Stimulated activated CD8-positive, alpha-beta memory T cell treated with anti-CD3 and anti-CD28 coated beads, Interleukin-12 subunit alpha, Interleukin-12 subunit beta, amount 100 ng/mL, for 4 hours (primary cell): ENCODE results near the gene SLC9A3.
"Not testable (repeated sequence)": the region's sequence is repeated elsewhere in the genome, so short reads cannot be mapped to it uniquely, and the experiment has no call there.

Experiments used
- DNase-seq: peaks from one replicate; pipeline ENCODE4 v3.0.0-alpha.2; 2020; ENCODE audit warnings: low read depth

The SLC9A3 gene

GRCh38 chr5:488744-489688 is 35.2 kb downstream of the SLC9A3 start:
- no peak for DNase-seq

DNA sequence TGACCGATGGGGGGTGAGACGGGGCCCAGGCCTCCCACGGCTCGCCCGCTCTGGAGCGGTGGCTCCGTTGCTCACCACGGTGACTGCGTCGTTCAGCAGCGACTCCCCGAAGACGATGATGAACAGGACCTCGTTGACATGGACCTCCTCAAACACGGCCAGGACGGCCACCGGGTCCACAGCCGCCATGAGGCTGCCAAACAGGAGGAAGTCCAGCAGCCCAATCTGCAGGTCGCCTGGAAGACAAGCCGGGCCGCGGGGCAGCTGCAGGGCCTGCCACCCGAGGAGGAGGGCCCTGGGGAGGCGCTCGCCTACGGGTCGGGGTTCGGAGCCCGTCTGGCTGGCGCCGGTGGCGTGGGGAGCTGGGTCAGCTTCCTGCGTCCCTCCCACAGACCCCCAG is 36.0 kb downstream of the SLC9A3 start:
- no peak for DNase-seq

- DNase-seq = not testable (repeated sequence)
Measured at GRCh38 chr5:486597-486996, 37.7 kb downstream of the SLC9A3 start.

DNA sequence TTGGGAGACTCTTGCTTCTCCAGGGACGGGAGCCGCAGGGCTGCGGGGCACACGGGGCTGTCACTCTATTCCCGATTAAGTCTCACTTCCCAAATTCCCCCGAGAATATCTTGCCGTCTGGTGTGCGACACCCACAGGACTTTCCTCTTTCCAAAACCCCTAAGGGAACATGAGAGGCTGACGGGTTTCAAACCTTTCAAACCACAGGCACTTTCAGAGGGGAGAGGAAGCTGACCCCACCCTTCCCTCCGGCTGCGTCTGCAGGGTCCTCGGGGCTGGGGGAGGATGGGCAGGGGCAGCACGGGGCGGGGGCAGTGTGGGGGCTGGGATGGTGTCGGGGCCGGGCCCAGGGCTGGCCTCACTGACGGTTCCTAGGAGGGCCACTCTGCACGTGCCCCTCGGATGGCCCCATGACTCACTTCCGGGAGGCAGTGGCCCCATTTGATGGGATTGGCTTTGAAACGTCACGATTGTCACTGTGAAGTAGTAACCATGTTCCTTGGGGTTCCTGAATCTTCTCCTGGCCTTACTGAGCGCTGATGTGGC is 38.2 kb downstream of the SLC9A3 start:
- no peak for DNase-seq

GRCh38 chr5:485113-485945 is 38.9 kb downstream of the SLC9A3 start:
- DNase-seq = no peak

- DNase-seq = no peak
Measured at GRCh38 chr5:484556-484955, 39.7 kb downstream of the SLC9A3 start.

DNA sequence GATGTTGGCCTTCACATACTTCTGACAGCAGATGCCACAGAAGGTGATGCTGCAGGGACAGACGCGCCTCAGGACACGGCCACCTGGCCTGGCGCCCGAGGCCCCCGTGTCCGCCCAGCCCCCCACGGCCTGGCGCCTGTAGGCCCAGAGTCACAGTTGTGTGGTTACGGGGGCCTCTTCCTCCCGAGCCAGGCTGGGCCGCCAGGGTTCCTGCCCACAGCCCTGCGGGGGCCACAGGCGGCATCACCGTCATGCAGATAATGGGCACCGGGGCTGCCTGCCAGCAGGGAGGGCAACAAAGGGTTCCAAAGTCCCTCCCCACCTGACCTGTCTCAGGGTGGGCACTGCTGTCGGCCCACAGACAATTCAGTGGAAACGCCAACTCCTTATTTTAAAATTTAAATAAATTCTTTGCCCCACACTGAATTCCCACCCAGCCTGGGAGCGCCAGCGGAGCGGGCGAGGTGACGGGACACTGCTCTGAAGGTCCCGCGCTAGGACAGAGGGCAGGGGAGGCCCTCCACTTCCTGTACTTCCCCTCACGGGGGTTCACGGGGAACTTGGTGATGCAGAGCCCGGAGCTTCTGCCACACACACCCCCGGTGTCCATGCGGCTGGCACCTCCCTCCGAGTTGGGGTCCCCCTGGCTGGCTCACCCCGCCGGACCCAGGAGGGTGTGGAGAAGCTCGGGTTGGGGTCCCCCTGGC is 40.7 kb downstream of the SLC9A3 start:
- DNase-seq = no peak

DNA sequence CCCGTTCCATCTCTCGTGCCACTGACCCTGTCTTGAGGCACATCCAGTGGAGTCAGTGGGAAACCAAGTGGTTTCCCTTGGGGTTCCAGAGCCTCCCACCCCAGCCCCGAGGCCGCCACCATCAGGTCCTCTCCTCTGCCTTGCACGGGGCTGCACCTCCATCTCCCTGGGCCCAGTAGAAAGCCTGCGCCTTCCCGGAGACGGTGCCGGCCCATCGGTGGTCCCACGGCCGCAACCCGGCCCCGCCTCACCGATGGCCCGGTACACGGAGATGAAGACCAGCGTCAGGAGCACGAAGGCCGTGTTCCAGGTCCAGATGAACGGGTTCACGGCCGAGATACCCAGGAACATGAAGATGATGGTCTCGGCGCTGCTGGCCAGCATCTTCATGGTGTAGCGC is 41.2 kb downstream of the SLC9A3 start:
- no peak for DNase-seq

DNA sequence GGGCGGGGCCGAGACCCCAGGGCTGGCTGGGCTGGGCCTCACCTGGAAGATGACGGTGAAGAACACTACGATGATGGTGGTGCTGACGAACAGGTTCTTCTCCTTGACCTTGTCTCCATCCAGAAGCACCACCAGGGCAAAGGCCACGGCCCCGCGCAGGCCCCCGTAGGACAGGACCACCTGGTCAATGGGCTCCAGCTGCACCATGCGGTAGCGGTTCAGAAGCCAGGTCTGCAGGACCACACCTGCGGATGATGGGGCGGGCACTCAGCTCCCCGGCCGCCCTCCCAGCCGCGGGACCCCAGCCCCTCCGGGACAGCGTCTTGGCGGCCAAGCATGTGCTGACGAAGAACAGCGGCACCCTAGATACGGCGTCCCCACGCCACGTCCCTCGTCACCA is 41.7 kb downstream of the SLC9A3 start:
- DNase-seq = no peak

DNA sequence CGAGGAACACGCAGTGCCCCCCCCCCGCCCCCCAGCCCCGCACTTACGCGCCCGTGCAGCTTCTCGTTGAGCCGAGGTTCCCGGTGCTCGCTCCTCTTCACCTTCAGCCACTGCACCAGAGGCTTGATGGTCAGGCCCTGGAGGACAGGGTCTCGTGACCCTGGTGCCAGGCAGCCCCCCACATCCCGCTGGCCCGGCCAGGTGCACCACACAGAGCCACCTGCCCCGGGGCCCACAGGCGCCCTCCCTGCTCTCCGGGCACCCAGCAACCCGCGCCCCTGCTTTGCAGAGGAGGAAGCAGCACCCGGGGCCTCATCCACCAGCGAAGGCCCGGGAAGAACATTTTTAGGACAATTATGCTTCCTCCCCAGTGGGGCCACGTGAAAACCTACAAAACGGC is 42.2 kb downstream of the SLC9A3 start:
- DNase-seq = no peak

GRCh38 chr5:481347-481746 is 42.9 kb downstream of the SLC9A3 start:
- DNase-seq = no peak

DNA sequence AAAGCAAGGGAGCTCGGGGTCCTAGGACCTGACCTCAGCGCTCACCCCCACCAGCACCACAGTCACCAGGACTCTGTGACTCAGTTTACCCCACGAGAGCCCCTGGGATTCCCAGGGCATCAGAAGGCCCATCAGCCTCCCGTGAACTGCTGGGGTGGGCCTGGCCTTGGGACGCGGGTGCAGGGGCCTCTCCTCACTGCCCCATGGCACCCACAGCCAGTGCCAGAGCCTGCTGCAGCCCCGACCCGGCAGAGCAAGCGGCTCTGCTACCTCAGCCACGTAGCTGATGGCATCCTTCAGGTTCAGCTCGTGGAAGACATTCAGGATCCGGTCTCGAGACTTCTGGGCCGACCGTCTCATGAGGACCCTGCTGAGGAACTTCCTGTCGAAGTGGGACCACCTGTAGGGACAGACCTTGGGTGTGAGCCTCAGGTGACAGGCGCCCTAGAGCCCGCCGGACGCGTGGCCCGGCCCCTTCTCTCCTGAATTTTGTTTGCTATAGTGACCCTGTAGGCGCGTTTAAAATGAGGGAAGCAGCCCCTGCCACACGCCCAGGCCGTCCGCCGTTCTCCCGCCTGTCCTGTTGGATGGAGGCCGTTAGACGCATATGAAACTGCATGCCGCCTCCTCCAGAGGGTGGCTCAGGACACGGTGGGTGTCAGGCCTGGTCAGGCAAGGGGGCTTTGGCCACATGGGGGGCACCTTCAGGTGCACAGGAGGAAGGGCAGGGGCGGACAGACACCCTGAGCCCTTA is 44.5 kb downstream of the SLC9A3 start:
- DNase-seq = no peak

GRCh38 chr5:478982-479535 is 45.2 kb downstream of the SLC9A3 start:
- no peak for DNase-seq

DNA sequence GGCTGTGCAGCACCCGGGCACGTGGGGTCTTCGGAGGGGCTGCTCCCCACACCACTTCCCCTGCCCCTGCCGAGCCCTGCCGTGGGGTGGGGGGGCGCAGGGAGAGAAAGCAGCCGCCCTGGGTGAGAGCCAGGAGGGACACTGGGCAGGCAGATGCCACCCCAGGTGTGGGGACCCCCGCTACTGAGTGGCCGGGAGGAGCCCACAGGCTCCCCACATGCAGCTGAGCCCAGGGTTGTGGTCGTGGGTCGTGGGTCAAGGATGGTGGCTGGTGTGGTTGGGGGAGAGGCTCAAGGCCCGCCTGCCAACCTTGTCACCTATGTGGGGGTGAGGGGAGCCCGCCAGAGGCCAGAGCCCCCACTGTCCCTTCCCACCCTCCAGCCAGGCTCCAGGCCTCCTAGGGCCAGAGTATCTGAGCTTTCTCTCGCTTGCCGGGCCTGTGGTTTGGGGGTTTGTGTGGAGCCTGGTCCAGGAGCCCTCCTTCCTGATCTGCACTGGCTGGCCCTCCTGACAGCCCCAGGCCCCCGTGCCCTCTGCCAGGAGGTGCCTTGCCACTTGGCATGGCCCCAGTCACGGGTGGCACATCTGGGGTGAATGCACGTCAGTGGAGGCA is 45.8 kb downstream of the SLC9A3 start:
- DNase-seq = no peak

DNA sequence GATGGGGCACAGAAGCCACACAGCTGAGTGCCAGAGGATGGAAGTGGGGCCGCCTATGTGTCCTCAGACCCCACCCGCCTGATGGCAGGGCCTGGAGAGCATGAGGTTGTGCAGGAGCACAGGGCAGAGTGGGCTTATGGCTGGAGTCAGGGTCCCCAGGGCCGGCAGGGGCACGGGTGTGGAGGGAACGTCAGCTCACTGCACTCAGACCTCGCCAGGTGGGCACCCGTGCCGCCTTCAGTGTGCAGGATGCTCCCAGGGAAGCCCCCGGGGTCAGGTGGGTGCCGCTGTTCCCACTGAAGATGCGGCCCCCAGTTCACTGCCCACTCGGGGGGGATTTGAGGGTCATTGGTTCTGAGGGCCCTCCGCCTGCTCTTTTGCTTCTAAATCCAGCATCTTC is 46.4 kb downstream of the SLC9A3 start:
- no peak for DNase-seq

- DNase-seq = no peak
Measured at GRCh38 chr5:477247-477646, 47.0 kb downstream of the SLC9A3 start.

DNA sequence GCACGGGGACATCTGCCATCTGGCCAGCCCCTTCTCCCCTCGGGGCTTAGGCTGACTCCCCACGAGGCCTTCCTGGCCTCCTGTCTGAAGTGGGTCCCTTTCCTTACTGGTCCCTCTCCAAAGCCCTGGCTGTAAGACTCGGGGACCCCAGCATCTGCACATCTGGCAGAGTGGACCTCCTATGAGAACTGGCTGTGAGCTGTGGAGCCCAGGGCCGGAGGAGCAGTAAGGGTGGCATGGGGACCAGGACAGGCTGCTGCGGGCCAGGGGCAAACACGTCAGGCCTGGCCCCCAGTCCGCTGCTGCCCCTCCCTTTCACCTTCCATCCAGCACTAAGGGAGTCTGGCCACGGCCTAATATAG is 47.5 kb downstream of the SLC9A3 start:
- no peak for DNase-seq

GRCh38 chr5:476102-476813 is 48.0 kb downstream of the SLC9A3 start:
- no peak for DNase-seq

DNA sequence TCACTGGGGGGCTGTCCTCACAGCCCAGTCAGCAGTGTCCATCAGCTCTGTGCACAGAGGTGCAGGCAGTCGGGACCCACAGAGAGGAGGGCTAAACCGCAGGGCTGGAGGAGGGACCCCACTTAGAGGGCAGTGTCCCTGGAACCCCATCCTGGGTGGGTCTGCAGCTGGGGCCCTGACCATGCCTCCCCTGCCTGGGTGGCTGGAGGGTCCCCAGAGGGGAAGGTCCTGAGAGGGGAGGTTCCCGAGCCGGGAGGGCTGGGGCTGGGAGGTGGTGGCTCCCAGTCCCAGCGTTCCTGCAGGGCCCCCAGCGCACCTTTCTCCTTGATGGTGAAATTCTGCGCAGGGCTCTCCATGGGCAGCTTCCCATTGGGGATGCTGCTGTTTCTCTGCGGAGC is 48.5 kb downstream of the SLC9A3 start:
- no peak for DNase-seq
